PC-3 (cell line): ENCODE data around the gene LHFPL6.

Experiments used
- CTCF ChIP-seq: fragments of 300-600 bp; sonication (generic); conservative IDR thresholded peaks from 2 replicates; pipeline ENCODE4 v1.5.1; 2017; ENCODE audit warnings: antibody characterized with exemption, low read depth, mild to moderate bottlenecking, low read length
- EZH2 ChIP-seq: fragments of 300-600 bp; sonication (generic); IDR thresholded peaks from one replicate; pipeline ENCODE4 v1.6.1; 2017; ENCODE audit warnings: antibody characterized with exemption, mild to moderate bottlenecking, low read length; ENCODE audit not compliant: unreplicated experiment

- TF ChIP-seq CTCF = no peak
- no peak for TF ChIP-seq EZH2
Measured at GRCh38 chr13:39321574-39321973, 281.4 kb downstream of the LHFPL6 start.
